ENCODE results near the gene LITAF. TPM values are rescaled to one million over a fixed set of nuclear protein-coding genes. Genes with fewer than 3 reads are reported as not detected.

The LITAF gene
- polyA plus RNA-seq, 2 of the 4 experiments (the other 2 are of a cell fraction) = 197 to 227 TPM

DNA sequence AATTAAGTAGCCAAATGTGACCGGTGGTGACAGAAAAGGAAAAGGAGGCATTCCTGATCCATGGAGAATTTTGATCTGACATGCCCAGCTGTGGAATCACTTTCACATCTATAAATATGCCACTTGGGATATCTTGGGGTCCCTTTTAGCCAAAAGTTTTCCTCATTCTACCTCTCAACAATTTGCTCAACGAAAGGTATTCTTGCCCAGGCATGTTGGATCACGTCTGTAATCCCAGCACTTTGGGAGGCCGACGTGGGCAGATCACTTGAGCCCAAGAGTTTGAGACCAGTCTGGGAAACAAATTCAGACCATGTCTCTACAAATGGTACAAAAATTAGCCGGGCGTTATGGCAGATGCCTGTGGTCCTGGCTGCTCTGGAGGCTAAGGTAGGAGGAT lies 24.3 kb downstream of the LITAF start:
- ATAC-seq = no peak
- Histone ChIP-seq H3K9me3 (peaks cover 16% of the 10 kb centered on the region), H3K4me3 (no peak overlapping the region), H3K4me2 (no peak overlapping the region), H3K27ac (peak overlapping the region; percentile 2 to 79; a peak in 5 of 6 replicates), H3K4me1 (peaks cover 57% of the 10 kb centered on the region)
- DNase-seq (ENCODE audit: low read depth in 1 of 2, low spot score in 1 of 2) = no peak
- ChIA-PET POLR2A (no interaction called here), CTCF (interaction anchor here (1.2 kb wide), 1 partner anchor 166 kb away, joined by 4 read pairs; no protein-coding TSS in a partner anchor)
- no peak for FAIRE-seq
- 96% methylated on average over 7 of the region's 7 CpGs for WGBS (ENCODE audit: missing lambda C conversion rate)
- TF ChIP-seq MYC (IDR thresholded peaks at IDR 0.05; ENCODE audit: borderline replicate concordance, low read length) (no peak), MAZ (IDR thresholded peaks at IDR 0.05; ENCODE audit: borderline replicate concordance, low read depth, low read length) (no peak), HOXB5 (CRISPR knock-in tag; IDR thresholded peaks at IDR 0.05) (no peak), CEBPB (IDR thresholded peaks at IDR 0.05) (no peak), EP300 (IDR thresholded peaks at IDR 0.05) (no peak), HEYL (CRISPR knock-in tag; IDR thresholded peaks at IDR 0.05) (no peak), ZSCAN20 (CRISPR knock-in tag; IDR thresholded peaks at IDR 0.05) (no peak), TFCP2L1 (CRISPR knock-in tag; IDR thresholded peaks at IDR 0.05) (no peak), EHF (CRISPR knock-in tag; IDR thresholded peaks at IDR 0.05) (no peak), HOXB13 (CRISPR knock-in tag; IDR thresholded peaks at IDR 0.05; ENCODE audit: low read depth) (no peak), ESRRA (IDR thresholded peaks at IDR 0.05; ENCODE audit: borderline replicate concordance, low read length) (no peak), MAFK (IDR thresholded peaks at IDR 0.05; ENCODE audit: partially characterized antibody) (no peak)
- TF ChIP-seq, protein P1, sequence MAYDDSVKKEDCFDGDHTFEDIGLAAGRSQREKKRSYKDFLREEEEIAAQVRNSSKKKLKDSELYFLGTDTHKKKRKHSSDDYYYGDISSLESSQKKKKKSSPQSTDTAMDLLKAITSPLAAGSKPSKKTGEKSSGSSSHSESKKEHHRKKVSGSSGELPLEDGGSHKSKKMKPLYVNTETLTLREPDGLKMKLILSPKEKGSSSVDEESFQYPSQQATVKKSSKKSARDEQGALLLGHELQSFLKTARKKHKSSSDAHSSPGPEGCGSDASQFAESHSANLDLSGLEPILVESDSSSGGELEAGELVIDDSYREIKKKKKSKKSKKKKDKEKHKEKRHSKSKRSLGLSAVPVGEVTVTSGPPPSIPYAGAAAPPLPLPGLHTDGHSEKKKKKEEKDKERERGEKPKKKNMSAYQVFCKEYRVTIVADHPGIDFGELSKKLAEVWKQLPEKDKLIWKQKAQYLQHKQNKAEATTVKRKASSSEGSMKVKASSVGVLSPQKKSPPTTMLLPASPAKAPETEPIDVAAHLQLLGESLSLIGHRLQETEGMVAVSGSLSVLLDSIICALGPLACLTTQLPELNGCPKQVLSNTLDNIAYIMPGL (CRISPR knock-in tag; IDR thresholded peaks at IDR 0.05; ENCODE audit: borderline replicate concordance) = no peak
- TF ChIP-seq, protein P2, sequence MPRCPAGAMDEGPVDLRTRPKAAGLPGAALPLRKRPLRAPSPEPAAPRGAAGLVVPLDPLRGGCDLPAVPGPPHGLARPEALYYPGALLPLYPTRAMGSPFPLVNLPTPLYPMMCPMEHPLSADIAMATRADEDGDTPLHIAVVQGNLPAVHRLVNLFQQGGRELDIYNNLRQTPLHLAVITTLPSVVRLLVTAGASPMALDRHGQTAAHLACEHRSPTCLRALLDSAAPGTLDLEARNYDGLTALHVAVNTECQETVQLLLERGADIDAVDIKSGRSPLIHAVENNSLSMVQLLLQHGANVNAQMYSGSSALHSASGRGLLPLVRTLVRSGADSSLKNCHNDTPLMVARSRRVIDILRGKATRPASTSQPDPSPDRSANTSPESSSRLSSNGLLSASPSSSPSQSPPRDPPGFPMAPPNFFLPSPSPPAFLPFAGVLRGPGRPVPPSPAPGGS (IDR thresholded peaks at IDR 0.05) = no peak
- TF ChIP-seq, protein P3, sequence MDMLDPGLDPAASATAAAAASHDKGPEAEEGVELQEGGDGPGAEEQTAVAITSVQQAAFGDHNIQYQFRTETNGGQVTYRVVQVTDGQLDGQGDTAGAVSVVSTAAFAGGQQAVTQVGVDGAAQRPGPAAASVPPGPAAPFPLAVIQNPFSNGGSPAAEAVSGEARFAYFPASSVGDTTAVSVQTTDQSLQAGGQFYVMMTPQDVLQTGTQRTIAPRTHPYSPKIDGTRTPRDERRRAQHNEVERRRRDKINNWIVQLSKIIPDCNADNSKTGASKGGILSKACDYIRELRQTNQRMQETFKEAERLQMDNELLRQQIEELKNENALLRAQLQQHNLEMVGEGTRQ (IDR thresholded peaks at IDR 0.05) = no peak

DNA sequence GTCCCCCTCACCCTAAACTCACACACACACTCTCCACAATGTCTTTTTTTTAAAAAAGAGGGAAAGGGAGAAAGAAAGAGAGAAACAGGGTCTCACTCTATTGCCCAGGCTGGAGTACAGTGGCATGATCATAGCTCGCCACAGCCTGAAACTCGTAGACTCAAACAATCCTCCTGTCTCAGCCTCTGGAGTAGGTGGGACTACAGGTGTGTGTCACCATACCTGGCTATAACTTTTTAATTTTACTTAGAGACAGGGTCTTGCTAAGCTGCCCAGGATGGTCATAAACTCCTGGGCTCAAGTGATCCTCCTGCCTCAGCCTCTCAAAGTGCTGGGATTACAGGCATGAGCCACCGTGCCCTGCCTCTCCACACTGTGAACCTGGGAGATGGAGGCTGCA lies 24.9 kb downstream of the LITAF start:
- peaks cover 57% of the 10 kb centered on the region for H3K4me1 ChIP-seq
- FAIRE-seq = no peak
- POLR2A ChIA-PET = no interaction called here
- WGBS (ENCODE audit: missing lambda C conversion rate) = 98% methylated on average over 3 of the region's 3 CpGs
- TF ChIP-seq KDM5A (IDR thresholded peaks at IDR 0.05) (no peak), PHF8 (IDR thresholded peaks at IDR 0.05; ENCODE audit: borderline replicate concordance, low read depth) (no peak), JUN (IDR thresholded peaks at IDR 0.05) (no peak), POLR2AphosphoS2 (conservative IDR thresholded peaks at IDR 0.05; ENCODE audit: low read length) (no peak), EP300 (IDR thresholded peaks at IDR 0.05) (no peak)
- TF ChIP-seq, protein P4, sequence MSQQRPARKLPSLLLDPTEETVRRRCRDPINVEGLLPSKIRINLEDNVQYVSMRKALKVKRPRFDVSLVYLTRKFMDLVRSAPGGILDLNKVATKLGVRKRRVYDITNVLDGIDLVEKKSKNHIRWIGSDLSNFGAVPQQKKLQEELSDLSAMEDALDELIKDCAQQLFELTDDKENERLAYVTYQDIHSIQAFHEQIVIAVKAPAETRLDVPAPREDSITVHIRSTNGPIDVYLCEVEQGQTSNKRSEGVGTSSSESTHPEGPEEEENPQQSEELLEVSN (IDR thresholded peaks at IDR 0.05; ENCODE audit: borderline replicate concordance, low read depth) = no peak
- TF ChIP-seq, protein P5, sequence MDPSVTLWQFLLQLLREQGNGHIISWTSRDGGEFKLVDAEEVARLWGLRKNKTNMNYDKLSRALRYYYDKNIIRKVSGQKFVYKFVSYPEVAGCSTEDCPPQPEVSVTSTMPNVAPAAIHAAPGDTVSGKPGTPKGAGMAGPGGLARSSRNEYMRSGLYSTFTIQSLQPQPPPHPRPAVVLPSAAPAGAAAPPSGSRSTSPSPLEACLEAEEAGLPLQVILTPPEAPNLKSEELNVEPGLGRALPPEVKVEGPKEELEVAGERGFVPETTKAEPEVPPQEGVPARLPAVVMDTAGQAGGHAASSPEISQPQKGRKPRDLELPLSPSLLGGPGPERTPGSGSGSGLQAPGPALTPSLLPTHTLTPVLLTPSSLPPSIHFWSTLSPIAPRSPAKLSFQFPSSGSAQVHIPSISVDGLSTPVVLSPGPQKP (IDR thresholded peaks at IDR 0.05; ENCODE audit: low read depth, low read length) = no peak
- peaks cover 22% of the 10 kb centered on the region for H3K9me3 ChIP-seq
- H3K4me2 ChIP-seq = no peak overlapping the region
- peak overlapping the region; percentile 22 to 79; a peak in 3 of 6 replicates for H3K27ac ChIP-seq
- no peak for ATAC-seq
- no peak overlapping the region for H3K4me3 ChIP-seq
- DNase-seq (ENCODE audit: low read depth in 1 of 2, low spot score in 1 of 2) = no peak
- CTCF ChIA-PET = no interaction called here

Measured in A549 (cell line).